ENCODE measurements around the gene EVL. TPM values are rescaled to one million over a fixed set of nuclear protein-coding genes. Genes with fewer than 3 reads are reported as not detected.

The EVL gene
- total RNA-seq, 1 donor from 2014 or later = 157 TPM

- no peak for TF ChIP-seq CTCF (IDR thresholded peaks at IDR 0.05)
- H3K4me1 Mint-ChIP-seq (ENCODE audit: unreplicated experiment) = no peaks in the 10 kb centered on the region
Observed at GRCh38 chr14:100138955-100139354, 73.7 kb downstream of the EVL start.

GRCh38 chr14:100140452-100141078 is 75.3 kb downstream of the EVL start:
- Mint-ChIP-seq H3K27me3 (ENCODE audit: unreplicated experiment) (no peaks in the 10 kb centered on the region), H3K4me3 (ENCODE audit: unreplicated experiment) (no peak overlapping the region), H3K4me1 (ENCODE audit: unreplicated experiment) (no peaks in the 10 kb centered on the region), H3K36me3 (ENCODE audit: unreplicated experiment) (peaks cover 19% of the 10 kb centered on the region), H3K27ac (ENCODE audit: unreplicated experiment) (no peak overlapping the region), H3K9me3 (ENCODE audit: unreplicated experiment) (no peaks in the 10 kb centered on the region)
- no peak for TF ChIP-seq CTCF (IDR thresholded peaks at IDR 0.05)
- DNase-seq (ENCODE audit: extremely low spot score, unreplicated experiment) = no peak

More at GRCh38 chr14:100138955-100139354, 73.7 kb downstream of the EVL start:
- H3K27me3 Mint-ChIP-seq (ENCODE audit: unreplicated experiment) = no peaks in the 10 kb centered on the region
- H3K9me3 Mint-ChIP-seq (ENCODE audit: unreplicated experiment) = no peaks in the 10 kb centered on the region
- DNase-seq (ENCODE audit: extremely low spot score, unreplicated experiment) = no peak
- peaks cover 21% of the 10 kb centered on the region for H3K36me3 Mint-ChIP-seq (ENCODE audit: unreplicated experiment)
- no peak overlapping the region for H3K27ac Mint-ChIP-seq (ENCODE audit: unreplicated experiment)
- no peak overlapping the region for H3K4me3 Mint-ChIP-seq (ENCODE audit: unreplicated experiment)

- no peak for TF ChIP-seq CTCF (IDR thresholded peaks at IDR 0.05)
- no peak overlapping the region for H3K27ac Mint-ChIP-seq (ENCODE audit: unreplicated experiment)
- H3K36me3 Mint-ChIP-seq (ENCODE audit: unreplicated experiment) = peaks cover 15% of the 10 kb centered on the region
- DNase-seq (ENCODE audit: extremely low spot score, unreplicated experiment) = no peak
- H3K4me3 Mint-ChIP-seq (ENCODE audit: unreplicated experiment) = no peak overlapping the region
- no peaks in the 10 kb centered on the region for H3K27me3 Mint-ChIP-seq (ENCODE audit: unreplicated experiment)
- no peaks in the 10 kb centered on the region for H3K9me3 Mint-ChIP-seq (ENCODE audit: unreplicated experiment)
- H3K4me1 Mint-ChIP-seq (ENCODE audit: unreplicated experiment) = no peaks in the 10 kb centered on the region
Observed at GRCh38 chr14:100141098-100141497, 75.9 kb downstream of the EVL start.

- no peaks in the 10 kb centered on the region for H3K9me3 Mint-ChIP-seq (ENCODE audit: unreplicated experiment)
- DNase-seq (ENCODE audit: extremely low spot score, unreplicated experiment) = no peak
- no peaks in the 10 kb centered on the region for H3K4me1 Mint-ChIP-seq (ENCODE audit: unreplicated experiment)
- TF ChIP-seq CTCF (IDR thresholded peaks at IDR 0.05) = no peak
- H3K4me3 Mint-ChIP-seq (ENCODE audit: unreplicated experiment) = no peak overlapping the region
- H3K36me3 Mint-ChIP-seq (ENCODE audit: unreplicated experiment) = peaks cover 9% of the 10 kb centered on the region
- H3K27ac Mint-ChIP-seq (ENCODE audit: unreplicated experiment) = no peak overlapping the region
- no peaks in the 10 kb centered on the region for H3K27me3 Mint-ChIP-seq (ENCODE audit: unreplicated experiment)
Observed at GRCh38 chr14:100142073-100143040, 77.1 kb downstream of the EVL start.

GRCh38 chr14:100143523-100143922 is 78.3 kb downstream of the EVL start:
- H3K27me3 Mint-ChIP-seq (ENCODE audit: unreplicated experiment) = no peaks in the 10 kb centered on the region
- H3K9me3 Mint-ChIP-seq (ENCODE audit: unreplicated experiment) = no peaks in the 10 kb centered on the region
- TF ChIP-seq CTCF (IDR thresholded peaks at IDR 0.05) = no peak
- H3K4me1 Mint-ChIP-seq (ENCODE audit: unreplicated experiment) = no peaks in the 10 kb centered on the region
- no peak overlapping the region for H3K4me3 Mint-ChIP-seq (ENCODE audit: unreplicated experiment)
- H3K36me3 Mint-ChIP-seq (ENCODE audit: unreplicated experiment) = peaks cover 5% of the 10 kb centered on the region
- DNase-seq (ENCODE audit: extremely low spot score, unreplicated experiment) = no peak
- H3K27ac Mint-ChIP-seq (ENCODE audit: unreplicated experiment) = no peak overlapping the region

All from osteocyte (in vitro differentiated cells).